CD4-positive, alpha-beta T cell treated with Interleukin-4 for 4 hours (primary cell): ENCODE results near the gene PFDN5.
"Not testable (repeated sequence)": the region's sequence is repeated elsewhere in the genome, so short reads cannot be mapped to it uniquely, and the experiment has no call there.

Source experiments
- DNase-seq: peaks from one replicate; pipeline ENCODE4 v3.0.0-alpha.2; 2020

The PFDN5 gene

DNA sequence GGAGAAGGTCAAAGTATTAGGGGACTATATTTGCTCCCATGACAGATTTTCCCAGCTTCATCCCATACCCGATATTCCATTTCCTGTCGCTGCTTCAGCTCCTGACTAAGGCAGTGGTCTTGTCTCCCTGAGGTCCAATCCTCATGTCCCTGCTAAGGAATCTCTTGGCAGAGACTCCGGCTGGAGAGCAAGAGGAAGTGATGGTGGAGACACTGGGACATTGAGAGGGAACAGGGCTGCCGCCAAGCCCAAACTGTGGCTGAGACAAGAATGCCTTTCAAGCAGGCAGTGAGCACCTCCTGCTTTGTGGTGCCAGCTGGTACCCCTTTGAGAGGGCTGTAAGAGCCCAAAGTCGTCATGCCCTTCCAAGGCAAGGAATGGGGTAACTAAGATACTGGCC is 35.3 kb downstream of the PFDN5 start:
- no peak for DNase-seq

- DNase-seq: not testable (repeated sequence)
Observed at GRCh38 chr12:53332339-53332738, 37.0 kb downstream of the PFDN5 start.

GRCh38 chr12:53332744-53333143 is 37.4 kb downstream of the PFDN5 start:
- no peak for DNase-seq

DNA sequence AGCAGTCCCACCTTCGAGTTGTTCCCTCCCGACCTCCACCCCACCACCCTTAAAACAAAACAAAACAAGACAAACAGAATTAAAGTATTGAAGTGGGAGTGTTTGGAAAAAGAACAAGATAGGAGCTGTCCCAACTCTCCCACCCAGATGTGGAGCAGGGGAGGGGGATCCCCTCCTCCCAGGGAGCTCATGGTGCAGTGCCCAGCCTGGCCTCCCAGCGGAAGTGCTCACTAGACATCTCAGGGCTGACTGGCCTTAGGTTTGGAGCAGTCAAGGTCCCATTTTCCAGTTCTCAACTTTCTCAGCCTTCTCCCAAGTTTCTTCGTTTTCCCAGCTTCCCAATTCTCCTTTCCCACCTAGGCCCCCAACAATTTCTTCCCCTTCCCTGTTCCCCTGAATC is 37.9 kb downstream of the PFDN5 start:
- DNase-seq: no peak

DNA sequence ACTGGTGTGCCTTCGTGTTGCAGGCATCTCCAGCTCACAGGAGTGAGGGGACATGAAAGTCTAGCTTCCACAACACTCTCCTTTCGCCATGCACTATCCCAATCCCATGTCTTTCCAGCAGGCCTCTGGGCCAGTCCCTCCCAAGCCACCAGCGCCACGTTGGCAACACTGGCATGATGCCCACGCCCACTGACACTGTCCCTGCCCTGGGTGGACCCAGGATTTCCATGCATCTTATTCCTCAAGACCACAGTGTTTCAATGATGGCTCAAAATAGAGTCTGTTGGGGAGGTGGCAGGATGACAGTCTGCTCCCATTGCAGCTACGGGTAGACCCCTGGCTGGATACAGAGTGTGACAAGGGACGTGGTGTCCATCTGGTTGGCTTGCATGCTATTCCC is 38.5 kb downstream of the PFDN5 start:
- DNase-seq: no peak

DNA sequence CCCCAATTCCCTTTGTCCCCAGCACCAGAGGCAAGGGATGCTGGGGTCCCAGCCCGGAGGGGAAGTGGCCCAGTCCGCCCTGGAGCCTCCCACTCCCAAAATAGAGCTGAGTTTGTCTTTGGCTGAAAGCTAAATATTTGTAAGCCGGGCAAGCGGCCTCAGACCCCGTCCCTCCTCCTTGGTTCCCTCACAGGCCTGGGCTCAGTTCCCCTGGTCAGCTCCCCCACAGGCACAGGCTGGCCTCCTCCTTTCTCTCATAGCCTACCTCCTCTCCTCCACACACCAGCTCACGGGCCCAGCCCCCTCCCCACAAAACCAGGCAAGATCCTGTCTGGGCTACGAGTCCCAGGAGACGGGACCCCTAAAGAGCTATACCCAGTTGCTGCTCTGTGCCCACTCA is 39.5 kb downstream of the PFDN5 start:
- no peak for DNase-seq

DNA sequence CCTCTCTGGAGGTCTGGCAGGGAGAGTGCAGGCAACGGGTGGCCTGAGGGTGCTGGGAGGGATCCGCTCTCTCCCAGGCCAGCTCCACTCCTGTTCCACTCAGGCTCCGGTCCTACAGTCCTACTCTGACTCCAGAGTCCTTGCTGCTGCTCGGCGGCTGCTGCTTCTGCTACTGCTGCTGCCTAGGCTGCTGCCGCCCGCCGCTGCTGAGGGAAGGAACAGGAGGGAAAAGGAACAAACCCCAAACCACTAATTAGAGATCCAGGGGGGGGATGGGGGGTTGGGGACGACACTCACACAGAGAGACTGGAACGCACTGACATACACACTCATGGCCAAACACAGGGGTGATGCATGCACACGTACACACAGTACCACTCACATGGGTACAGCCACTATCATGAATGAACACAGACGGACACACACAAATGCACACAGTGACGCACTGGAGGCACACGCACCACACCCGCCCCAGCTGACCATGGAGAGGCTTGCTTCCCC is 40.9 kb downstream of the PFDN5 start, which contains the start of gene SP7:
Gene SP7 (minus strand): TSS at position 174 of the 501 bp plus-strand sequence. CDS start 708 bp downstream, outside the sequence.
- no peak for DNase-seq

GRCh38 chr12:53338017-53338416 is 42.7 kb downstream of the PFDN5 start:
- DNase-seq: no peak

DNA sequence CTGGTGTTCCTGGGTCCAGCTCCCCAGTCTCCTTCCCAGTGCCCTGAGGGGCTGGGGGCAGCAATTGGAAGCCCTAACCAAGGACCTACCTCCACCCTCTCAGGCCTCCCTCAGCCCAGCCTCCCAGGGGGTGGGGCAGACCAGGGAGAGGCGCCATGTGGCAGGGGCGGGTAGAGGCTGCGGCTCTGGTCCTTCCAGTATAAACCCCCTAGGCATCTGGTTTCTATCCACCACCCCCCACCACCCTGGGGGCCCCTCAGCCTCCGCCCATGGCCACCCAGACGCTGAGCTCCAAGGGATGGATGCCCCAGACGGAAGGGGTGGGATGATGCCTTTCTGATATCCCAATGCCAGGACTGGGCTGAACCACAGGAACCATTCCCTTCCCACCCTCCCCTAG is 43.6 kb downstream of the PFDN5 start:
- DNase-seq: no peak

- no peak for DNase-seq
Observed at GRCh38 chr12:53340398-53340797, 45.1 kb downstream of the PFDN5 start.

DNA sequence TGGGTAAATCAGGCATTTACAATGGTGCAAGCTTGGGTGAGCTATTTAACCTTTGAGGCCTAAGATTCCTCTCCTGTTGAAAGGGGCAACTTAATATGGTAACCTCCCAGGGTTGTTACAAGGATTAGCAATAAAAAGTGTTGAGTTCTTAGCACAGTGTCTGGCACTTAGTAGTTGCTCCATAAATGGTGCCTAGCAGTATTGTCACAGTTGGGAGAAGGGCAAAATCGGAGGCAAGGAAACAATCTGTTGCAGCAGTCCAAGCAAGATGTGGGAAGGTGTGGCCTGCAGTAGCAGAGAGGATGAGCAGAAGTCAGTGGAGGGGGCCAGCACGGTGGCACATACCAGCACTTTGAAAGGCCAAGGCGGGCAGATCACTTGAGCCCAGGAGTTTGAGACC is 48.1 kb downstream of the PFDN5 start:
- DNase-seq: no peak

- DNase-seq: no peak
Observed at GRCh38 chr12:53343969-53344368, 48.6 kb downstream of the PFDN5 start.

GRCh38 chr12:53344487-53344823 is 49.1 kb downstream of the PFDN5 start:
- DNase-seq: no peak

DNA sequence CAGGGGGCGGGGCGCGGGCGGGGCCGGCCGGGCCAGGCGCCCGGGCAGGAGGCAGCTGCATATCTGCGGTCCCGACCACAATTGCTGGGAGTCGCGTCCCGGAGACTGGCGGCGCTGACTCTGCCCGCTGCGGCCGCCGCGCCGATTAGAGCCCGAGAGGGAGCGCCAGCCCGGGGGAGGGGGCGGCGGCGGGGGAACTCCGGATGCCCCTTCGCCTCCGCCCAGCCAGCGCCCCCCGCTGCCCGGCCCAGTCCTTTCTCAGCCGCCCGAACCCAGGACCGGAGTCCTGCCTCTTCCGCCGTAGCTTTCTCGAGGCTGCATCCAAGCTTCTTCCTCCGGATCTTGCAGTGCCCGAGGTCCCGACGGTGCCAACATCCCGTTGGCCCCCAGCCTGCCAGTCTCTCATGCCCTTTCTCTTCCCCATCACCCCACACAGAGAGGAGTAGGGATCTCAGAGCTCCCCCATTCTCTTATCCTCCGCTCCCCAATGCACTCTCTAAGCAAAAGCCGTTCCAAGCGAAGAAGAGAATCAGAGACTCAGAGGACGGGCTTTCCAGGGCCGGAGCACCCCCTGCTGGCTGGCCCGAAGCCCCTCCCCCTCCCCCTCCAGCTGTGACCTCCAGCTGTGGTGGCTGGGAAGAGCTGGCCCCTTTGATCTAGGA is 49.6 kb downstream of the PFDN5 start:
- DNase-seq: peak; percentile 69

DNA sequence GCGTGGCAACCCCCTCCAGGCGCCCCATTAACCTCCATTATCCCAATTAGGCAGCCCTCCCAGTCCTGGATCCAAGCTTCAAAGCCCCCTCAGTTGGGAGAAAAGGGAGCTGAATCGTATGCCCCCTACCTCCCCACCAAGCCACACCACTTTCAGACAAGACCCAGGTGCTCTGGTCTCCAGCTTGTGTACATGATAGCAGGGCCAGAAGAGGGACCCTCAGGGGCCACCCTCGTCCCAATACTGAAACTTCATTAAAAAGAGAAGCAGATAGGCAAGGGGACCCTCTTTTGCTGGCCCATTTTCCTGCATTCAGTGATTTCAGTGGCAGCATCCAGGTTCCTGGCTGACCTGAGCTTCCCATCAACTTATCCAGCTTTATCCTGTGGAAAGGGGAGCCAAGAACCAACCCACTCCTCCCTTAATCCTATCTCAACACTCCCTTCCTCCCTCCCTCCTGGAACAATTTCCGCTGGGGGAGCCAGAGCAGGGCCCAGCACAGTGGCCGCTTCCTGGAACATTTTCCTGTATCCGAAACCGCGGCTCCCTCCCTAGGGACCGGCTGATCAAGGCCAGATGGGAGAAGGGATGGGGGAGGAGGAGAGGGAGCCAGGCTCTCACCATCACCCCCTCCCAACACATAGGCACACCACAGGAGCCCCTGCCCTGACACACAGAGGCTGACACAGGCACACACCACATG is 50.3 kb downstream of the PFDN5 start:
- no peak for DNase-seq

- no peak for DNase-seq
Observed at GRCh38 chr12:53346491-53346890, 51.1 kb downstream of the PFDN5 start.

GRCh38 chr12:53347905-53348304 is 52.6 kb downstream of the PFDN5 start:
- DNase-seq: no peak
